ENCODE measurements around the gene SEMA3E. TPM values are rescaled to one million over a fixed set of nuclear protein-coding genes. Genes with fewer than 3 reads are reported as not detected.

Gene SEMA3E
- total RNA-seq, 4 donors from 2014 or later, result 1.0 to 2.2 (median 2.0) TPM

- Histone ChIP-seq H3K27me3 (no peaks in the 10 kb centered on the region), H3K4me1 (no peaks in the 10 kb centered on the region), H3K36me3 (no peaks in the 10 kb centered on the region), H3K27ac (no peak overlapping the region), H3K9me3 (no peaks in the 10 kb centered on the region), H3K4me3 (no peak overlapping the region)
- no peak for TF ChIP-seq POLR2AphosphoS5 (IDR thresholded peaks at IDR 0.05)
- no peak for TF ChIP-seq EP300 (IDR thresholded peaks at IDR 0.05)
- no peak for TF ChIP-seq POLR2A (IDR thresholded peaks at IDR 0.05)
- no peak for TF ChIP-seq CTCF (IDR thresholded peaks at IDR 0.05)
- no peak for DNase-seq (ENCODE audit: low spot score in 2 of 2)
- 72% methylated on average over 10 of the region's 12 CpGs for WGBS
Measured at GRCh38 chr7:83629117-83629880, 19.6 kb downstream of the SEMA3E start.

- no peak overlapping the region for H3K4me3 ChIP-seq
- H3K4me1 ChIP-seq, result no peaks in the 10 kb centered on the region
Measured at GRCh38 chr7:83617858-83618257, 31.1 kb downstream of the SEMA3E start.

GRCh38 chr7:83614112-83614511 lies 34.8 kb downstream of the SEMA3E start:
- Histone ChIP-seq H3K36me3 (no peaks in the 10 kb centered on the region), H3K4me3 (no peak overlapping the region), H3K27me3 (no peaks in the 10 kb centered on the region), H3K27ac (no peak overlapping the region), H3K4me1 (no peaks in the 10 kb centered on the region), H3K9me3 (no peaks in the 10 kb centered on the region)
- WGBS, result 50% methylated on average over 3 of the region's 3 CpGs
- TF ChIP-seq POLR2A (IDR thresholded peaks at IDR 0.05) (no peak), EP300 (IDR thresholded peaks at IDR 0.05) (no peak), CTCF (IDR thresholded peaks at IDR 0.05) (no peak), POLR2AphosphoS5 (IDR thresholded peaks at IDR 0.05) (no peak)
- no peak for DNase-seq (ENCODE audit: low spot score in 2 of 2)

More at GRCh38 chr7:83617858-83618257, 31.1 kb downstream of the SEMA3E start:
- H3K9me3 ChIP-seq, result no peaks in the 10 kb centered on the region
- H3K27ac ChIP-seq, result no peak overlapping the region
- TF ChIP-seq POLR2A (IDR thresholded peaks at IDR 0.05) (no peak), POLR2AphosphoS5 (IDR thresholded peaks at IDR 0.05) (no peak), EP300 (IDR thresholded peaks at IDR 0.05) (no peak), CTCF (IDR thresholded peaks at IDR 0.05) (no peak)
- DNase-seq (ENCODE audit: low spot score in 2 of 2), result no peak
- H3K27me3 ChIP-seq, result no peaks in the 10 kb centered on the region
- no peaks in the 10 kb centered on the region for H3K36me3 ChIP-seq

GRCh38 chr7:83613232-83613631 lies 35.7 kb downstream of the SEMA3E start:
- no peak for TF ChIP-seq POLR2A (IDR thresholded peaks at IDR 0.05)
- TF ChIP-seq CTCF (IDR thresholded peaks at IDR 0.05), result no peak
- no peak for TF ChIP-seq POLR2AphosphoS5 (IDR thresholded peaks at IDR 0.05)
- no peak for TF ChIP-seq EP300 (IDR thresholded peaks at IDR 0.05)
- no peaks in the 10 kb centered on the region for H3K36me3 ChIP-seq
- no peak overlapping the region for H3K4me3 ChIP-seq
- H3K4me1 ChIP-seq, result no peaks in the 10 kb centered on the region
- no peaks in the 10 kb centered on the region for H3K27me3 ChIP-seq
- no peaks in the 10 kb centered on the region for H3K9me3 ChIP-seq
- no peak overlapping the region for H3K27ac ChIP-seq
- no peak for DNase-seq (ENCODE audit: low spot score in 2 of 2)

- DNase-seq (ENCODE audit: low spot score in 2 of 2), result no peak
- Histone ChIP-seq H3K36me3 (no peaks in the 10 kb centered on the region), H3K4me1 (no peaks in the 10 kb centered on the region), H3K27me3 (no peaks in the 10 kb centered on the region), H3K27ac (no peak overlapping the region), H3K4me3 (no peak overlapping the region), H3K9me3 (no peaks in the 10 kb centered on the region)
- WGBS, result 97% methylated on average over 1 of the region's 1 CpG
- no peak for TF ChIP-seq CTCF (IDR thresholded peaks at IDR 0.05)
- no peak for TF ChIP-seq EP300 (IDR thresholded peaks at IDR 0.05)
- TF ChIP-seq POLR2A (IDR thresholded peaks at IDR 0.05), result no peak
- no peak for TF ChIP-seq POLR2AphosphoS5 (IDR thresholded peaks at IDR 0.05)
Measured at GRCh38 chr7:83611776-83612175, 37.2 kb downstream of the SEMA3E start.

All from suprapubic skin (tissue), 4 donors.